NCI-H1092 (cell line): ENCODE results near the gene LRPAP1.
"Not testable (repeated sequence)": the region's sequence is repeated elsewhere in the genome, so short reads cannot be mapped to it uniquely, and the experiment has no call there.

Experiments
- DNase-seq: peaks from one replicate; lab custom pipeline; 2025; lab: John Stamatoyannopoulos, UW

Gene LRPAP1

GRCh38 chr4:3460926-3461325 is 71.3 kb downstream of the LRPAP1 start:
- no peak for DNase-seq

GRCh38 chr4:3459156-3459555 is 73.1 kb downstream of the LRPAP1 start:
- DNase-seq = not testable (repeated sequence)

GRCh38 chr4:3458371-3458770 is 73.9 kb downstream of the LRPAP1 start:
- DNase-seq = no peak

GRCh38 chr4:3455596-3455995 is 76.6 kb downstream of the LRPAP1 start:
- DNase-seq = not testable (repeated sequence)
